HFF-Myc (cell line): ENCODE results near the gene SPATA16.

Source experiments
- DNase-seq: peaks from one replicate; pipeline ENCODE4 v3.0.0-alpha.2; 2011; ENCODE audit warnings: low read depth; ENCODE audit errors: extremely low read depth
- H3K4me3 ChIP-seq: replicated peaks from 2 replicates; pipeline ENCODE4 v1.5.1; 2011; ENCODE audit warnings: low read depth, mild to moderate bottlenecking, control low read depth, low read length
- TF ChIP-seq, protein P1 (sequence below): IDR thresholded peaks from 2 replicates; pipeline ENCODE4 v1.5.1; 2012; ENCODE audit warnings: mild to moderate bottlenecking, low read depth, low read length, control low read depth; ENCODE audit errors: missing control alignments

The SPATA16 gene

DNA sequence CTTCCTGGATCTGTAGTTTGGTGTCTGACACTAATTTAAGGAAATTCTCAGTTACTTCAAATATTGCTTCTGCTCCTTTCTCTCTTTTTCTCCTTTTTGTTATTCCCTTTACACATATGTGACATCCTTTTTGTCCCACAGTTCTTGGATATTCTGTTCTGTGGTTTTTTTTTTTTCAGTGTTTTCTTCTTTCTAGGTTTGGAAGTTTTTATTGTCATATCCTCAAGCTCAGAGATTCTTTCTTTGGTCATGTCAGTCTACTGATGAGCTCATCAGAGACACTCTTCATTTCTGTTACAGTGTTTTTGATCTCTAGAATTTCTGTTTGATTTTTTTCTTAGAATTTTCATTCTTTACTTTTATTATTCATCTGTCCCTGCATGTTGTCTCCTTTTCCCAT, 140.5 kb downstream of the SPATA16 start:
- no peak for DNase-seq
- H3K4me3 ChIP-seq = no peak overlapping the region
- TF ChIP-seq, protein P1, sequence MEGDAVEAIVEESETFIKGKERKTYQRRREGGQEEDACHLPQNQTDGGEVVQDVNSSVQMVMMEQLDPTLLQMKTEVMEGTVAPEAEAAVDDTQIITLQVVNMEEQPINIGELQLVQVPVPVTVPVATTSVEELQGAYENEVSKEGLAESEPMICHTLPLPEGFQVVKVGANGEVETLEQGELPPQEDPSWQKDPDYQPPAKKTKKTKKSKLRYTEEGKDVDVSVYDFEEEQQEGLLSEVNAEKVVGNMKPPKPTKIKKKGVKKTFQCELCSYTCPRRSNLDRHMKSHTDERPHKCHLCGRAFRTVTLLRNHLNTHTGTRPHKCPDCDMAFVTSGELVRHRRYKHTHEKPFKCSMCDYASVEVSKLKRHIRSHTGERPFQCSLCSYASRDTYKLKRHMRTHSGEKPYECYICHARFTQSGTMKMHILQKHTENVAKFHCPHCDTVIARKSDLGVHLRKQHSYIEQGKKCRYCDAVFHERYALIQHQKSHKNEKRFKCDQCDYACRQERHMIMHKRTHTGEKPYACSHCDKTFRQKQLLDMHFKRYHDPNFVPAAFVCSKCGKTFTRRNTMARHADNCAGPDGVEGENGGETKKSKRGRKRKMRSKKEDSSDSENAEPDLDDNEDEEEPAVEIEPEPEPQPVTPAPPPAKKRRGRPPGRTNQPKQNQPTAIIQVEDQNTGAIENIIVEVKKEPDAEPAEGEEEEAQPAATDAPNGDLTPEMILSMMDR = no peak

DNA sequence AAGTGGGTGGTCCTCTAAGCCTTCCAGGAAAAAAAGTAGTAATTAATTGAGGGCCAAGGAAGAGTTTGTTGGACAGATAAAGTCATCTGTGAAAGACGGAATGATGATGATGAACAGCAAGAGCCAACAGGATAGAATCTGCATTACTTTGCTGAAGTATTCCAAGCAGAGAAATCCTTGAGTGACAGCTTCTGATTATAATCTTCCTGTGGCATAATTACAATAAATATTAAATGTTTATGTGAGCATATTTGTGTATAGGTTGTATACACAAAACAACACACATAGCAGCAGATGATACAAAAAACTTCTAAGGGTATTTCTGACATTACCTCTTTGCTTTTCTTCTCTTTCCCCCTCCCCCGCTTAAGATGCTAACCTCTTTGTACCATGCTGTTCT, 147.6 kb downstream of the SPATA16 start:
- TF ChIP-seq, protein P1 = no peak
- no peak for DNase-seq
- H3K4me3 ChIP-seq = no peak overlapping the region

DNA sequence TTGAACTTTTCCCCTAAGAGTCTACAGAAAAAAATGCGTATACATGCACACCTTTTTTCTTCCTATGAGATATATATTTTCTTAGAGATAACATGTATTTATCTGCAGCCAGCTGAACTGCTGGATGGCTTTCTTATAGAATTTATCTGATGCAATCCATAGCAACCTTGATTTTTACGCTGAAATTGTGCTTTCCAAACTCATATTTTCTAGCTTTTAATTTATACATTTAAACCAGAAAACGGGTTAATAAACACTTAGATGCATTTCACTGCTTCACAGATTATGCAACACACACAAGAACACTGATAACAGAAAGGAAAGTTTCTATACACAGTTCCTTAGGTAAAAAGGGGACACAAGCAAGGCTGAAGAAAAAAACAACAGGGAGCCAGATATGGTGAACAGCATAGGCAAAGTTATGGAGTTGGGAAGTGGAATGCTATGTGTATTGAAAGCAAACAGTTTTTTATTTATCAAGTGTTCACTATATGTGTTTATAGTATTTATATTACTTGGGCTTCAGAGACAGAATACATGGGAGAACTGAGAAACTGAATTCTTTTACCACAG, 149.5 kb downstream of the SPATA16 start:
- TF ChIP-seq, protein P1 = no peak
- no peak overlapping the region for H3K4me3 ChIP-seq
- no peak for DNase-seq

DNA sequence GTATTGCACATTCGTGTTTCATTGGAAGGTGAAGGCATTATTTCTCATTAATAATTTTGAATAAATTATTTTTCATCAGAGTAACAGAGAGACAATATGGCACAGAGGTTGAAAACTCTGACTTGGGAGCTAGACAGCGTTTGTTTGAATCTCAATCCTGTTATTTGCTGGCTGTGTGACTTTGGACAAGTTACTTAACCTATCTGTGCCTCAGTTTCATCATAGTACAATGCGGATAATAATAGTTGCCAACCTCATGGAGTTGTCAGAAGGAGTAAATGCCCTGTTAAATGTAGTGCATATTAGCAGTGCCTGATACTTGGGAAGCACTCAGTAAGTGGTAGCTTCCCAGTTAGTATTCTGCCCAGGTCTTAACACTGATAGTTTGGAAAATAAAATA, 151.7 kb downstream of the SPATA16 start:
- TF ChIP-seq, protein P1 = no peak
- no peak overlapping the region for H3K4me3 ChIP-seq
- no peak for DNase-seq

DNA sequence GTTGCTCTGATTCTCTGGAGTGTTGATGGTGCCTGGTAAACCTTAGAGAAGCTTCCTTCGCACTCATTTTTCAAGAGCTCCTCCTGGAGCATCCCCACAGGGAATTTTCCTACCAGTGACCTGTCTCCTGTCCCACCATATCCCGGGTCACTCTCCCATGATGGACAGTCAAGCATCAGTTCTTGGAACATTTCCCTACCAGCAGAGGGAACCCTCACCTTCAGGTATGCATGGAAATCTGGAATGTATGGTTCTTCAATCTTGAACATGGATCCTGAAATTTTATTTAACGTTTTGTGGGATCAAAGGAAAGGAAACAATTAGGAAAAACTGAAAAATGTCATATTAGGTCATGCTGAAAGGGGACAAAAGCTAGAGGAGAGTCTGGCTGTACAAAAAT, 153.8 kb downstream of the SPATA16 start:
- DNase-seq = no peak
- TF ChIP-seq, protein P1 = peak; percentile 15
- no peak overlapping the region for H3K4me3 ChIP-seq

DNA sequence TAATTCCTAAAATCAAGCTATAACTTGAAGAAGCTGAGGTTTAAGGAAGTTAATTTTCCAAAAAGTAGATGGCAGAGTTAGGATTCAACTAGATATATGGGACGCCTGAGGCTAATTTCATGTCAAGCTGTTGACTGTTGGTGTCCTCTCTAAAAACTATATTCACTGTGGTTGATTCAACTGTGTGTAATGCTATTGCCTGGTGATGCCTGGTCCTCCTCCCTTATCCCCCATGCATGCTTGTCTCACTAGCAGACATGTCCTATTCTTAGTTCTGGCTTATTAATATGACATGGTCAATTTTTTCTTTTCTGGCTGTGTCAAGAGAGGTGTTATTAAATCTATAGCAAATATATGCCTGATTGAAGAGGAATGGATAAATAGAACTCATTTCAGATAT, 156.1 kb downstream of the SPATA16 start:
- H3K4me3 ChIP-seq = no peak overlapping the region
- no peak for DNase-seq
- TF ChIP-seq, protein P1 = no peak
